Mesendoderm (in vitro differentiated cells): ENCODE results near the gene THSD4.
"Not testable (repeated sequence)": the region's sequence is repeated elsewhere in the genome, so short reads cannot be mapped to it uniquely, and the experiment has no call there.

Source experiments
- DNase-seq: peaks from one replicate; pipeline ENCODE4 v3.0.0; 2013
- H2AK5ac ChIP-seq: 2 replicates; pipeline ENCODE4 v1.6.1; 2013; ENCODE audit warnings: low read length, inconsistent platforms
- H2BK120ac ChIP-seq: 2 replicates; pipeline ENCODE4 v1.6.1; 2013; ENCODE audit warnings: low read depth, mild to moderate bottlenecking, low read length, moderate library complexity, mixed read lengths
- H2BK15ac ChIP-seq: replicated peaks from 2 replicates; pipeline ENCODE4 v1.6.1; 2013; ENCODE audit warnings: low read depth, mild to moderate bottlenecking, moderate library complexity
- H2BK5ac ChIP-seq: 2 replicates; pipeline ENCODE4 v1.6.1; 2013; ENCODE audit warnings: low read length, inconsistent platforms
- H3K18ac ChIP-seq: 2 replicates; pipeline ENCODE4 v1.6.1; 2013; ENCODE audit warnings: mild to moderate bottlenecking, low read length, mixed read lengths
- H3K23ac ChIP-seq: one replicate; pipeline ENCODE4 v1.6.1; 2013; ENCODE audit warnings: low read length
- H3K27ac ChIP-seq: 2 replicates; pipeline ENCODE4 v1.5.1; 2013; ENCODE audit warnings: low read depth, mild to moderate bottlenecking, inconsistent platforms, low read length, moderate library complexity
- H3K27me3 ChIP-seq: 2 replicates; pipeline ENCODE4 v1.6.1; 2013; ENCODE audit warnings: low read length, control low read depth, mild to moderate bottlenecking, inconsistent platforms; ENCODE audit not compliant: insufficient read depth, poor library complexity
- H3K36me3 ChIP-seq: 2 replicates; pipeline ENCODE4 v1.6.1; 2013; ENCODE audit warnings: low read length, inconsistent platforms; ENCODE audit not compliant: control insufficient read depth, insufficient read depth
- H3K4ac ChIP-seq: one replicate; pipeline ENCODE4 v1.6.1; 2013; ENCODE audit warnings: low read depth, mild to moderate bottlenecking, low read length, moderate library complexity
- H3K4me1 ChIP-seq: 2 replicates; pipeline ENCODE4 v1.6.1; 2013; ENCODE audit warnings: low read depth, low read length, inconsistent platforms; ENCODE audit not compliant: control insufficient read depth
- H3K4me2 ChIP-seq: 2 replicates; pipeline ENCODE4 v1.6.1; 2013; ENCODE audit warnings: low read length
- H3K4me3 ChIP-seq: 2 replicates; pipeline ENCODE4 v1.5.1; 2013; ENCODE audit warnings: mild to moderate bottlenecking, low read length
- H3K56ac ChIP-seq: one replicate; pipeline ENCODE4 v1.6.1; 2013; ENCODE audit warnings: low read length
- H3K79me1 ChIP-seq: 2 replicates; pipeline ENCODE4 v1.6.1; 2013; ENCODE audit warnings: low read length, inconsistent platforms
- H3K79me2 ChIP-seq: 2 replicates; pipeline ENCODE4 v1.6.1; 2013; ENCODE audit warnings: mild to moderate bottlenecking, low read length; ENCODE audit not compliant: control insufficient read depth, insufficient read depth
- H3K9ac ChIP-seq: 2 replicates; pipeline ENCODE4 v1.6.1; 2013; ENCODE audit warnings: low read length, inconsistent platforms
- H4K5ac ChIP-seq: one replicate; pipeline ENCODE4 v1.6.1; 2013; ENCODE audit warnings: low read length
- H4K8ac ChIP-seq: one replicate; pipeline ENCODE4 v1.6.1; 2013; ENCODE audit warnings: low read depth, mild to moderate bottlenecking, control low read depth, low read length, moderate library complexity
- WGBS: extraction: QIAGEN DNeasy Blood & Tissue Kit; methylation state at CpG from one replicate; pipeline ENCODE4 v1.1.7; 2013; ENCODE audit warnings: low lambda C conversion rate, missing lambda C conversion rate; ENCODE audit not compliant: insufficient coverage; ENCODE audit errors: extremely low coverage; 5-methylcytosine and 5-hydroxymethylcytosine counted together

The THSD4 gene

DNA sequence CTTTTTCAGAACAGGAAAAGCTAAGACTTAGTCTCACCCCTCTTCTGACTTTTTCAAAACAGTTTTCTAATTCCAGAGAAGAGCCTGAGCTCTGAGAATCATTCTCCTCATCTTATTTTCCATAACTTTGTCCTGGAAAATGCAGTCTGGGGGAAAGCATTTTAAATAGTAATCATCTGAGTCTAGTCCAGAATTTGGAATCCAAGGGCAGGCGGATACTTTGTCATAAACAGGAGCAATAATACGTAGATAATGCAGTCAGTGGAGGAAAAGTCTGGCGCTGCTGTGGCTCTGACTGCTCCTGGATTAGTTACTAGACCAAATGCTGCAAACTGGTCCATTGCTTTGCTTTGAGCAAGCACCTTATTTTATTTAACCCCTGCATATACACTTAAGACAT, 285.0 kb downstream of the THSD4 start:
- Histone ChIP-seq H3K23ac (no peak overlapping the region), H3K27ac (no peak overlapping the region), H3K9ac (no peak overlapping the region), H2BK15ac (no peak overlapping the region), H3K79me2 (no peaks in the 10 kb centered on the region), H3K4ac (no peak overlapping the region), H4K5ac (no peak overlapping the region), H4K8ac (no peak overlapping the region), H3K4me1 (no peaks in the 10 kb centered on the region), H3K79me1 (no peaks in the 10 kb centered on the region), H3K56ac (no peak overlapping the region), H3K36me3 (no peaks in the 10 kb centered on the region), H3K27me3 (no peaks in the 10 kb centered on the region), H2AK5ac (no peak overlapping the region), H3K4me3 (no peak overlapping the region), H2BK5ac (no peak overlapping the region), H3K18ac (no peak overlapping the region), H3K4me2 (no peak overlapping the region), H2BK120ac (no peak overlapping the region)
- DNase-seq = no peak
- WGBS = no CpG with 5 or more reads among the region's 3 CpGs

DNA sequence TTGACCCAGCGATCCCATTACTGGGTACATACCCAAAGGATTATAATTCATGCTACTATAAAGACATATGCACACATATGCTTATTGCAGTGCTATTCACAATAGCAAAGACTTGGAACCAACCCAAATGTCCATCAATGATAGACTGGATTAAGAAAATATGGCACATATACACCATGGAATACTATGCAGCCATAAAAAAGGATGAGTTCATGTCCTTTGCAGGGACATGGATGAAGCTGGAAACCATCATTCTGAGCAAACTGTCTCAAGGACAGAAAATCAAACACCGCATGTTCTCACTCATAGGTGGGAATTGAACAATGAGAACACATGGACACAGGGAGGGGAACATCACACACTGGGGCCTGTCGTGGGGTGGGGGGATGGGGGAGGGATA, 286.5 kb downstream of the THSD4 start:
- not testable (repeated sequence) for H4K8ac ChIP-seq, H2BK120ac ChIP-seq, H3K18ac ChIP-seq, H3K4me1 ChIP-seq, H2BK15ac ChIP-seq, H3K9ac ChIP-seq, H3K4me3 ChIP-seq, H3K56ac ChIP-seq, DNase-seq, H3K27ac ChIP-seq, H3K79me1 ChIP-seq, H3K36me3 ChIP-seq, H3K23ac ChIP-seq, H2BK5ac ChIP-seq, H3K4ac ChIP-seq, H3K27me3 ChIP-seq, H2AK5ac ChIP-seq, H3K4me2 ChIP-seq, H4K5ac ChIP-seq, H3K79me2 ChIP-seq
- WGBS = no CpG with 5 or more reads among the region's 3 CpGs

DNA sequence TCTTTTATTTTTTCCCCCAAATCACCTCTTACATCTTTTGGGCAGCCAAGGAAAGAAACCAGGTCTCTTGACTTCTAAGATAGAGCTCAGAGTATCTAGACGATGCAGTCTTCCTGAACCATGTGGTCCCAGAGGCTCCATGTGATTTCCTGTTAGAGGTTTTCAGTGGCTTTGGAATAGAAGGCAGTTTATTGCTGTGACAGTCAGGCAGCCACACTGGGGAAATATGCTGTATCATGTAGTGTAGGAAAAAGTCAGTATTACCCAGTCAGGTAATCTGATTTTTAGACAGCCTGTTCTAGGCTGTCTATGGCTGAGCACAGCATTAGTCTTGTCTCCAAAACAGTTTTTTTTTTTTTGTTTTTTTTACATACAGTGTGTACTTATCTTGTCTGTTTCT, 294.3 kb downstream of the THSD4 start:
- Histone ChIP-seq H3K27ac (no peak overlapping the region), H2BK15ac (no peak overlapping the region), H3K36me3 (no peaks in the 10 kb centered on the region), H3K56ac (no peak overlapping the region), H3K23ac (no peak overlapping the region), H3K79me2 (no peaks in the 10 kb centered on the region), H2AK5ac (no peak overlapping the region), H2BK120ac (no peak overlapping the region), H3K9ac (no peak overlapping the region), H4K5ac (no peak overlapping the region), H2BK5ac (no peak overlapping the region), H4K8ac (no peak overlapping the region), H3K27me3 (no peaks in the 10 kb centered on the region), H3K4me3 (no peak overlapping the region), H3K18ac (no peak overlapping the region), H3K79me1 (no peaks in the 10 kb centered on the region), H3K4ac (no peak overlapping the region), H3K4me2 (no peak overlapping the region), H3K4me1 (no peaks in the 10 kb centered on the region)
- WGBS = no CpG with 5 or more reads among the region's 1 CpG
- DNase-seq = no peak

DNA sequence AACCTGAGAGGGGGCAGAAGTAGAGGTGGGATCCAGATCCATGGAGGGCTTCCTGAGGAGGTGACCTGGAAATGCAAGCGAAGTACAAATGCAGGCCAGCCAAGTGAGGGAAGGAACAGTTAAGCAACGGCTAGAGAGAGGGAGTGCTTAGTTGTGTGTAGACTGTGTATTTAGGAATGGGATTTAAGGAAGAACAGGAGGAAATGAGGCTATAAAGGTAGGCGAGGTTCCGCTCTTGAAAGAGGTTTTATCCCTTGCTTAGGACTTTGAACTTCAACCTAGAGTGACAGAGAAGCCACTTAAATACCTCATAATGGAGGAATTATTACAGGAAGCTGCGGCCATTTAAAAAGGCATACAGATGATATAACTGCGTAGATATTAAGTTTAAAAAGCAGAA, 295.1 kb downstream of the THSD4 start:
- no CpG with 5 or more reads among the region's 6 CpGs for WGBS
- Histone ChIP-seq H3K79me2 (no peaks in the 10 kb centered on the region), H3K4me2 (no peak overlapping the region), H3K9ac (no peak overlapping the region), H2BK5ac (no peak overlapping the region), H2BK15ac (no peak overlapping the region), H3K4me1 (no peaks in the 10 kb centered on the region), H3K18ac (no peak overlapping the region), H3K27ac (no peak overlapping the region), H4K5ac (no peak overlapping the region), H4K8ac (no peak overlapping the region), H2BK120ac (no peak overlapping the region), H3K23ac (no peak overlapping the region), H3K56ac (no peak overlapping the region), H3K36me3 (no peaks in the 10 kb centered on the region), H3K4me3 (no peak overlapping the region), H3K79me1 (no peaks in the 10 kb centered on the region), H3K4ac (no peak overlapping the region), H2AK5ac (no peak overlapping the region), H3K27me3 (no peaks in the 10 kb centered on the region)
- DNase-seq = no peak

DNA sequence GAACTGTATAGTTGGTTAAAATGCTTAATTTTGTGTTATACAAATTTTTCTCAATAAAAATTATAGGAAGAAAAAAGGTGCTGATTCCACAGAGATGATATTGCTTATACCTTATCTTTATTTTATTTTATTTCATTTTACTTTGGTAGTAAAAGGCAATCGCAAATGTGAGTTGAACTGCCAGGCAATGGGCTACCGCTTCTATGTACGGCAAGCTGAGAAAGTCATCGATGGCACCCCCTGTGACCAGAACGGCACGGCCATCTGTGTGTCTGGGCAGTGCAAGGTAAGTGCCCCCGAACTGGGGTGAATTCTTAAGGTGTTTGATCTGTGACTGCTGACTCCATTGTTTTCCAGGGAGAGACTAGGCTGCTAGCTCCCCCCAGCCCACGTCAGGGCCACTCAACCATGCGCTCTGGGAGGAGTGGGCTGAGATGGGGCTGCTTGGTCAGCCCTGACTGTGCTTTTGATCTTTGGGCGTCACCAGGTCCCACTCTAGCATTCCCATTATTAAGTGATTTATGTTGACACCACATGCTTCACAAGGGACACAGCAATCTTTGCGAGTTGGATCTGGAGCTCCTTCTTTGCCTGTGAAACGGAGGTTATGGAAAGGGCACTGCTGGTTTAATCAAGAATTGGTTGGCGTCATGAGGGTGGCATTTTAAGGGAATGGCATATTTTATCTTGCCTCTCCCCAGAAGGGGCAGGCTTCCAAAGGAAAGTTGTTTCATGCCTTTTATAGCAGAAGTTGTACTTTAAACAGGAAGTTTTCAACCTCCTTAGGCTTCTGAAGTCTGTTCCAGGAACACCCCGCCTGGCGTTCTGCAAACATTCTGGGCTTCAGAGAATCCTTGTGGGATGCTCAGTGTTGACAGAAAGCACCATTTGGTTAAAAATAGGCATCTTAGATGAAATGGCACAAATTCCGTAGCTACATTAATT, 296.5 kb downstream of the THSD4 start:
- DNase-seq = no peak
- H3K27me3 ChIP-seq = no peaks in the 10 kb centered on the region
- no peaks in the 10 kb centered on the region for H3K79me1 ChIP-seq
- H2AK5ac ChIP-seq = no peak overlapping the region
- no peak overlapping the region for H3K4ac ChIP-seq
- no CpG with 5 or more reads among the region's 16 CpGs for WGBS
- H4K5ac ChIP-seq = no peak overlapping the region
- H3K79me2 ChIP-seq = no peaks in the 10 kb centered on the region
- no peak overlapping the region for H3K27ac ChIP-seq
- H2BK5ac ChIP-seq = no peak overlapping the region
- no peak overlapping the region for H3K4me3 ChIP-seq
- H3K9ac ChIP-seq = no peak overlapping the region
- H3K56ac ChIP-seq = no peak overlapping the region
- no peak overlapping the region for H2BK15ac ChIP-seq
- H3K4me2 ChIP-seq = no peak overlapping the region
- no peak overlapping the region for H3K23ac ChIP-seq
- no peaks in the 10 kb centered on the region for H3K4me1 ChIP-seq
- no peak overlapping the region for H2BK120ac ChIP-seq
- H3K36me3 ChIP-seq = no peaks in the 10 kb centered on the region
- no peak overlapping the region for H4K8ac ChIP-seq
- H3K18ac ChIP-seq = no peak overlapping the region

DNA sequence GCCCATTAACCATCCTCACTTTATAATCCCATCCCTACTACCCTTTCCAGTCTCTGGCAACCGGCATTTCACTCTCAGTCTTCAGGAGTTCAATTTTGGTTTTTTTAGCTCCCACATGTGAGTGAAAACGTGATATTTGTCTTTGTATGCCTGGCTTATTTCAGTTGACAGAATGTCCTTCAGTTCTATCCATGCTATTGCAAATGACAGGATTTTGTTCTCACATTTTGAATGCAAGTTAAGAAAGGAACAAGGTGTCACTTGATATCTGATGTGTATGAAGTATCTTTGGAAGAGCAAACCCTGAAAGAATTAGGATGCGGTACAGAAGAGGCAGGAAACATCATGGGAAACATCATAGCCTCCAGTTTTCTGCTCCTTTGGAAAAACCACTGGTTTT, 298.1 kb downstream of the THSD4 start:
- DNase-seq = no peak
- H3K4me1 ChIP-seq = no peaks in the 10 kb centered on the region
- no peak overlapping the region for H4K5ac ChIP-seq
- no peak overlapping the region for H3K4me2 ChIP-seq
- no peaks in the 10 kb centered on the region for H3K79me1 ChIP-seq
- no peak overlapping the region for H3K4me3 ChIP-seq
- no peak overlapping the region for H2BK120ac ChIP-seq
- H3K36me3 ChIP-seq = no peaks in the 10 kb centered on the region
- no peak overlapping the region for H3K9ac ChIP-seq
- no peak overlapping the region for H3K18ac ChIP-seq
- no peak overlapping the region for H2BK15ac ChIP-seq
- WGBS = no CpG with 5 or more reads among the region's 3 CpGs
- H2BK5ac ChIP-seq = no peak overlapping the region
- no peak overlapping the region for H3K4ac ChIP-seq
- H2AK5ac ChIP-seq = no peak overlapping the region
- no peak overlapping the region for H3K23ac ChIP-seq
- no peaks in the 10 kb centered on the region for H3K79me2 ChIP-seq
- H3K27me3 ChIP-seq = no peaks in the 10 kb centered on the region
- H3K56ac ChIP-seq = no peak overlapping the region
- no peak overlapping the region for H3K27ac ChIP-seq
- H4K8ac ChIP-seq = no peak overlapping the region
